Chondrocyte (in vitro differentiated cells): Measurements from ENCODE around the gene PTPRQ. TPM values are rescaled to one million over a fixed set of nuclear protein-coding genes. Genes with fewer than 3 reads are reported as not detected.
"Not testable (repeated sequence)": the region's sequence is repeated elsewhere in the genome, so short reads cannot be mapped to it uniquely, and the experiment has no call there.

Experiments
- DNase-seq: peaks from one replicate; pipeline ENCODE4 v3.0.0; 2021; ENCODE audit warnings: mixed read lengths, low spot score
- H3K27ac Mint-ChIP-seq: one replicate; pipeline ENCODE4 v1.8.0; 2021; ENCODE audit warnings: mild to moderate bottlenecking, moderate library complexity, mixed read lengths; ENCODE audit not compliant: unreplicated experiment
- H3K27me3 Mint-ChIP-seq: 2 replicates; pipeline ENCODE4 v1.8.0; 2021; ENCODE audit warnings: low read depth, mixed read lengths
- H3K36me3 Mint-ChIP-seq: 2 replicates; pipeline ENCODE4 v1.8.0; 2021; ENCODE audit warnings: low read depth, mixed read lengths
- H3K4me1 Mint-ChIP-seq: 2 replicates; pipeline ENCODE4 v1.8.0; 2021; ENCODE audit warnings: low read depth, mild to moderate bottlenecking, mixed read lengths
- H3K4me3 Mint-ChIP-seq: one replicate; pipeline ENCODE4 v1.8.0; 2021; ENCODE audit warnings: mild to moderate bottlenecking, moderate library complexity, mixed read lengths; ENCODE audit not compliant: unreplicated experiment
- H3K9me3 Mint-ChIP-seq: 2 replicates; pipeline ENCODE4 v1.8.0; 2021; ENCODE audit warnings: low read depth, mixed read lengths
- total RNA-seq: library from RNA; stranded (reverse); gene quantifications from 3 replicates; pipeline ENCODE4 v1.2.1, GENCODE V29; 2021
- TF ChIP-seq, protein P1 (sequence below): fragments of 200-600 bp; sonication (generic); IDR thresholded peaks from 2 replicates; pipeline ENCODE4 v1.5.0; 2021; ENCODE audit warnings: antibody characterized with exemption, mild to moderate bottlenecking, moderate library complexity

The PTPRQ gene
- total RNA-seq, 1 donor from 2014 or later: 0.10 TPM

DNA sequence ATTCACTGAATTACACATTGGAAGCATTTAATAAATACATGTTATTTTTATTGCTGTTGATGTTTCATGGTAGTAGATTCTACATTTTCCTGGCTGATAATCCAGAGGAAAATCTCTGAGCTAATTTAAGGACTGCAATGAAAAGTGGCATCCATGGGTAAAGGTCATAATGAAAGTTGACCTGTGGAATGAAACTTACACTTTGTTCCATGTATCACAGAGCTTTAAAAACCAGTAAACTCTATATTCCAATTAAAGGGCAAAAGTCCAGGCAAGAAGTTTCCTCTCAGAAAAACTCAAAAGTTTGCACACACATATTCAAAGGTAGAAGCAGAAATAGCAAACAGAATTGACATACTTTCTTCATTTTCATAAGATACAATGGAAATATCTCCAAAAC lies 218.6 kb downstream of the PTPRQ start:
- TF ChIP-seq, protein P1, sequence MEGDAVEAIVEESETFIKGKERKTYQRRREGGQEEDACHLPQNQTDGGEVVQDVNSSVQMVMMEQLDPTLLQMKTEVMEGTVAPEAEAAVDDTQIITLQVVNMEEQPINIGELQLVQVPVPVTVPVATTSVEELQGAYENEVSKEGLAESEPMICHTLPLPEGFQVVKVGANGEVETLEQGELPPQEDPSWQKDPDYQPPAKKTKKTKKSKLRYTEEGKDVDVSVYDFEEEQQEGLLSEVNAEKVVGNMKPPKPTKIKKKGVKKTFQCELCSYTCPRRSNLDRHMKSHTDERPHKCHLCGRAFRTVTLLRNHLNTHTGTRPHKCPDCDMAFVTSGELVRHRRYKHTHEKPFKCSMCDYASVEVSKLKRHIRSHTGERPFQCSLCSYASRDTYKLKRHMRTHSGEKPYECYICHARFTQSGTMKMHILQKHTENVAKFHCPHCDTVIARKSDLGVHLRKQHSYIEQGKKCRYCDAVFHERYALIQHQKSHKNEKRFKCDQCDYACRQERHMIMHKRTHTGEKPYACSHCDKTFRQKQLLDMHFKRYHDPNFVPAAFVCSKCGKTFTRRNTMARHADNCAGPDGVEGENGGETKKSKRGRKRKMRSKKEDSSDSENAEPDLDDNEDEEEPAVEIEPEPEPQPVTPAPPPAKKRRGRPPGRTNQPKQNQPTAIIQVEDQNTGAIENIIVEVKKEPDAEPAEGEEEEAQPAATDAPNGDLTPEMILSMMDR: no peak
- no peaks in the 10 kb centered on the region for H3K9me3 Mint-ChIP-seq
- peaks cover 2% of the 10 kb centered on the region for H3K27me3 Mint-ChIP-seq
- no peak for DNase-seq
- H3K27ac Mint-ChIP-seq: no peak overlapping the region
- H3K4me1 Mint-ChIP-seq: no peaks in the 10 kb centered on the region
- no peaks in the 10 kb centered on the region for H3K36me3 Mint-ChIP-seq
- no peak overlapping the region for H3K4me3 Mint-ChIP-seq

DNA sequence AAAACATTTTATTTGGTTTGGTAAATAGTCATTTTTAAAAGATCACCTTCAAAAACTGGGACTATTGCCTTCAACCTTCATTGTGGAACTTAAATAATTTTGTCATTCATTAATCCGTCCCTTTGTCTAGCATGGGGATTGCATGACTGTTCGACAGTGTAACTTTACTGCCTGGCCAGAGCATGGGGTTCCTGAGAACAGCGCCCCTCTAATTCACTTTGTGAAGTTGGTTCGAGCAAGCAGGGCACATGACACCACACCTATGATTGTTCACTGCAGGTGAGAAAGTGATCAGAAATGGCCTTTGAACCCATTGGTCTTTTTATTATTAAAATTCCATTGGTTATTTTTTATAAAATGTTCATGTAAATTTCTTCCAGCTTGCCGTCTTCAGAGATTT lies 226.2 kb downstream of the PTPRQ start:
- Mint-ChIP-seq H3K4me3 (no peak overlapping the region), H3K36me3 (no peaks in the 10 kb centered on the region), H3K9me3 (no peaks in the 10 kb centered on the region), H3K27me3 (peaks cover 7% of the 10 kb centered on the region), H3K4me1 (peaks cover 8% of the 10 kb centered on the region), H3K27ac (no peak overlapping the region)
- no peak for DNase-seq
- TF ChIP-seq, protein P1: no peak

DNA sequence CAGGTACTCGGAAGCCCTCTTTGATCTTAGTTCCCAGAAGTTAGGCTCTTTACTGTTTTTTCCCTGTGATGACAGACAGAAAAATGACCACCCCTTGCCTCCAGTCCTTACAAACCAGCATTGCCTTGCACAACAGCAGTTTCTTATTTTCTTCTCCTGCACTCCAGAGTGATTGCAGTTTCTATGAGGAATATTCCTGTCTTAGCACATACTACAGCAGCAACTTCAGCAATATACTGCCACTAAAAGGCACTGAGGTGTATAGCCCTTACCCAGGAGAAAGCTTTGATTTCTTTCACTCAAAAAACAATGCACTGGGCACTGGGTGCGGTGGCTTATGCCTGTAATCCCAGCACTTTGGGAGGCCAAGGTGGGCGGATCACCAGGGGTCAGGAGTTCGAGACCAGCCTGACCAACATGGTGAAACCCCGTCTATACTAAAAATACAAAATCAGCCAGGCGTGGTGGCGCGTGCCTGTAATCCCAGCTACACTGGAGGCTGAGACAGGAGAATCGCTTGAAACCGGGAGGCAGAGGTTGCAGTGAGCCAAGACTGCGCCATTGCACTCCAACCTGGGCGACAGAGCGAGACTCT lies 232.1 kb downstream of the PTPRQ start:
- not testable (repeated sequence) for H3K4me3 Mint-ChIP-seq, H3K27me3 Mint-ChIP-seq, H3K9me3 Mint-ChIP-seq, H3K27ac Mint-ChIP-seq, H3K4me1 Mint-ChIP-seq, H3K36me3 Mint-ChIP-seq
- TF ChIP-seq, protein P1: peak; percentile 51
- DNase-seq: peak; percentile 25

DNA sequence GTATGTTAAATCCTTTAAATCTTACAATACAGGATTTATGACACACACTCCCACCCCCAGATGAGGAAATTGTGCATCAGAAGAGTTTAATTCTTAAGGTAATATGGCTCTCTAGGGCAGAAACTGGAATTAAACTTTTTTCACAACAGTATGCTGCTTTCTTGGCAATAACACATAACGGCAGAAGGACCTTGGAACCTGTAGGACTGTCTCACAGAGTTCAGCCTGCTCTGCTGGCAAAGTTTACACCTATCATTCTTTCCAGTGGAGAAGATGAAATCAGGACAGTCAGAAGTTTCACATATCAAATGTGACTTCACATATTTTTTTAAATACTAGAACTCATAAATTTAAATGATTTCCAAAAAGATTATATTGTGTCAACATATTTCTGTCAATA lies 232.8 kb downstream of the PTPRQ start:
- TF ChIP-seq, protein P1: no peak
- H3K4me1 Mint-ChIP-seq: peaks cover 5% of the 10 kb centered on the region
- DNase-seq: no peak

DNA sequence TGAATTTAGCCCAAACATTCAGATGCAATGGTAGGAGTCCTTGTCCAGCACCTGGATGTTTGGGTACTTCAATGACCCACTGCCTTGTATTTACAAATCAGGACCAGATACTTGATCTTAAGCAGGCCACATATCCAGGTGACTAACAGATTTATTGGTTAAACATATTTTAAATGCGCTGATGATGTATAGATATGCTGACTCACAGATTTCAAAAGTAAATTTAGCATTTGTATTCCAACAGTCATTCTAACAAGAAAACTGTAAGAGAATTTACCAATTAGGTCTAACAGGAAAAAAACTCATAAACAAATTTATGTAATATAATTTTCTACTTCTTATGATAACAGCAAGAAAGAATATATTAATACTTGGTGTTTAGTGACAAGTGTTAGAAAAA lies 234.0 kb downstream of the PTPRQ start:
- H3K36me3 Mint-ChIP-seq: no peaks in the 10 kb centered on the region
- no peak for DNase-seq
- H3K27ac Mint-ChIP-seq: no peak overlapping the region
- TF ChIP-seq, protein P1: no peak
- peaks cover 5% of the 10 kb centered on the region for H3K4me1 Mint-ChIP-seq
- peaks cover 4% of the 10 kb centered on the region for H3K27me3 Mint-ChIP-seq
- H3K4me3 Mint-ChIP-seq: no peak overlapping the region
- H3K9me3 Mint-ChIP-seq: no peaks in the 10 kb centered on the region

More for the DNA sequence above, 232.8 kb downstream of the PTPRQ start:
- H3K27me3 Mint-ChIP-seq: peaks cover 4% of the 10 kb centered on the region
- H3K4me3 Mint-ChIP-seq: no peak overlapping the region
- H3K36me3 Mint-ChIP-seq: no peaks in the 10 kb centered on the region
- H3K27ac Mint-ChIP-seq: no peak overlapping the region
- H3K9me3 Mint-ChIP-seq: no peaks in the 10 kb centered on the region
